ENCODE results near the gene TP53RK.

The TP53RK gene

DNA sequence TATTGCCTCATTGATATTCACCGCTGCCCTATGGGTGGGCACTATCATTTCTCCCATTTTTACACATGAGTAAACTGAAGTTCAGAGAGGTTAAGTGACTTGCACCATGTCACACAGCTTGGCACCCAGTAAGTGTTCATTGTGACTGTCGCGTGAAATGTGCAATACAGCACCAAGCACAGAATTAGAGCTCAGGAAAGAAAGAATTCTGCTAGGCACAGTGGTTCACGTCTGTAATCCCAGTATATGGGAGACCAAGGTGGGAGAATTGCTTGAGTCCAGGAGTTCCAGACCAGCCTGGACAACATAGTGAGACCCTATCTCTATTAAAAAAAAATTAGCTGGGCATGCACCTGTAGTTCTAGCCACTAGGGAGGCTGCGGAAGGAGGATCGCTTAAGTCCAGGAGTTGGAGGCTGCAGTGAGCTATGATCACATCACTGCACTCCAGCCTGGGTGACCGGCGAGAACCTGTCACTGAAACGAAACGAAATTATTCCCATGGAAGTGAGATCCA, 38.6 kb downstream of the TP53RK start:
- Histone ChIP-seq H3K4me1 (ENCODE audit: low read depth, poor library complexity, severe bottlenecking) (no peaks in the 10 kb centered on the region), H3K4me2 (no peak overlapping the region), H3K36me3 (ENCODE audit: insufficient read depth) (no peaks in the 10 kb centered on the region), H3K27me3 (ENCODE audit: insufficient read depth, low read depth) (no peaks in the 10 kb centered on the region), H3K4me3 (IDR thresholded peaks at IDR 0.05; ENCODE audit: insufficient read depth, low read depth, low read length) (no peak overlapping the region), H3K79me2 (ENCODE audit: insufficient read depth, low read depth) (no peaks in the 10 kb centered on the region), H3K9ac (no peak overlapping the region), H3K27ac (no peak overlapping the region), H4K20me1 (ENCODE audit: insufficient read depth) (no peaks in the 10 kb centered on the region), H2AFZ (ENCODE audit: low read depth) (no peak overlapping the region)
- TF ChIP-seq, protein P1, sequence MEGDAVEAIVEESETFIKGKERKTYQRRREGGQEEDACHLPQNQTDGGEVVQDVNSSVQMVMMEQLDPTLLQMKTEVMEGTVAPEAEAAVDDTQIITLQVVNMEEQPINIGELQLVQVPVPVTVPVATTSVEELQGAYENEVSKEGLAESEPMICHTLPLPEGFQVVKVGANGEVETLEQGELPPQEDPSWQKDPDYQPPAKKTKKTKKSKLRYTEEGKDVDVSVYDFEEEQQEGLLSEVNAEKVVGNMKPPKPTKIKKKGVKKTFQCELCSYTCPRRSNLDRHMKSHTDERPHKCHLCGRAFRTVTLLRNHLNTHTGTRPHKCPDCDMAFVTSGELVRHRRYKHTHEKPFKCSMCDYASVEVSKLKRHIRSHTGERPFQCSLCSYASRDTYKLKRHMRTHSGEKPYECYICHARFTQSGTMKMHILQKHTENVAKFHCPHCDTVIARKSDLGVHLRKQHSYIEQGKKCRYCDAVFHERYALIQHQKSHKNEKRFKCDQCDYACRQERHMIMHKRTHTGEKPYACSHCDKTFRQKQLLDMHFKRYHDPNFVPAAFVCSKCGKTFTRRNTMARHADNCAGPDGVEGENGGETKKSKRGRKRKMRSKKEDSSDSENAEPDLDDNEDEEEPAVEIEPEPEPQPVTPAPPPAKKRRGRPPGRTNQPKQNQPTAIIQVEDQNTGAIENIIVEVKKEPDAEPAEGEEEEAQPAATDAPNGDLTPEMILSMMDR (conservative IDR thresholded peaks at IDR 0.05; ENCODE audit: low read depth, low read length), result no peak

DNA sequence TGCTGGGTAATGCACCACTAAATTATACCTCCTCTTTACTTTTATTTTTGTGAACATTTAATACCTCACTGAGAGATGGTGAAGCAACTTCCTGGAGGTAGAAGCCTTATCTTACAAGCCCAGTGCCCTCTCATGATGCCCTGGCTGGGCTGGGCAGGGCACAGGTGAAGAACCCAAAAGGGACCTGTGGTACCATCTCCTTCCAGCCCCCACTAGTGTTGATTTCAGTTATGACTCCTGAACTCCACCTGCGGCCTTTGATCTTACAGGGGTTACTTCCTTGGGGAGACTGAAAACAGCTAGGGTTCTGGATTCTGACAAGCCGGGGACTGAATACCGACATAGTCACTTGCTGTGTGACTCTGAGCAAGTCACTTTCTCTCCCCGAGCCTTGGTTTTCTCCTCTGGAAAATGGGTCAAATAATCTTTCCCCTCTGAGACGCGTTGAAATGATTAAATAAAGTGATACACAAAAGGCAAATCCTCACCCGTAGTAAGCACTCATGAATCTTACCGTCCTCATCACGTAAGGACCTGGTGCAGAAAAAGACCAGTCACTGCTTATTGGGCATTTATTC, 39.2 kb downstream of the TP53RK start:
- H3K9ac ChIP-seq, result no peak overlapping the region
- no peak overlapping the region for H2AFZ ChIP-seq (ENCODE audit: low read depth)
- no peaks in the 10 kb centered on the region for H3K27me3 ChIP-seq (ENCODE audit: insufficient read depth, low read depth)
- no peak overlapping the region for H3K4me3 ChIP-seq (IDR thresholded peaks at IDR 0.05; ENCODE audit: insufficient read depth, low read depth, low read length)
- H3K79me2 ChIP-seq (ENCODE audit: insufficient read depth, low read depth), result no peaks in the 10 kb centered on the region
- no peak overlapping the region for H3K4me2 ChIP-seq
- H3K4me1 ChIP-seq (ENCODE audit: low read depth, poor library complexity, severe bottlenecking), result no peaks in the 10 kb centered on the region
- H4K20me1 ChIP-seq (ENCODE audit: insufficient read depth), result no peaks in the 10 kb centered on the region
- no peak overlapping the region for H3K27ac ChIP-seq
- TF ChIP-seq, protein P1 (conservative IDR thresholded peaks at IDR 0.05; ENCODE audit: low read depth, low read length), result no peak
- no peaks in the 10 kb centered on the region for H3K36me3 ChIP-seq (ENCODE audit: insufficient read depth)

DNA sequence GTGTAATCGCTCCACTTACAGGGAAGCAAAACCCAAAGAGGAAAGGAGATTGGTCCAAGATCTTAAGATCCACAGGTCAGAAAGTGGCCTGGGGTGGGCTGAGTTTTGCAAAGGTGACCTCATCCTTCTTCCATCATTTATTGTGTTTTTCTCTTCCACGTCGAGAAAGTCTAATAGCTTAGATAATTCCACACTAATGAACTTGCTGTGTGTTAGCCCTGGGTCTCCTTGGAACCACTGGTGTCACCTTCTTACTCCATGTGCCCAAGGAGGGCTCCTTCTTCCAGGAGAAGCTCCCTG, 39.6 kb downstream of the TP53RK start:
- no peaks in the 10 kb centered on the region for H3K4me1 ChIP-seq (ENCODE audit: low read depth, poor library complexity, severe bottlenecking)
- no peaks in the 10 kb centered on the region for H3K79me2 ChIP-seq (ENCODE audit: insufficient read depth, low read depth)
- TF ChIP-seq, protein P1 (conservative IDR thresholded peaks at IDR 0.05; ENCODE audit: low read depth, low read length), result no peak
- H3K4me3 ChIP-seq (IDR thresholded peaks at IDR 0.05; ENCODE audit: insufficient read depth, low read depth, low read length), result no peak overlapping the region
- H2AFZ ChIP-seq (ENCODE audit: low read depth), result no peak overlapping the region
- no peaks in the 10 kb centered on the region for H3K36me3 ChIP-seq (ENCODE audit: insufficient read depth)
- no peaks in the 10 kb centered on the region for H4K20me1 ChIP-seq (ENCODE audit: insufficient read depth)
- H3K9ac ChIP-seq, result no peak overlapping the region
- no peak overlapping the region for H3K27ac ChIP-seq
- no peaks in the 10 kb centered on the region for H3K27me3 ChIP-seq (ENCODE audit: insufficient read depth, low read depth)
- H3K4me2 ChIP-seq, result no peak overlapping the region

DNA sequence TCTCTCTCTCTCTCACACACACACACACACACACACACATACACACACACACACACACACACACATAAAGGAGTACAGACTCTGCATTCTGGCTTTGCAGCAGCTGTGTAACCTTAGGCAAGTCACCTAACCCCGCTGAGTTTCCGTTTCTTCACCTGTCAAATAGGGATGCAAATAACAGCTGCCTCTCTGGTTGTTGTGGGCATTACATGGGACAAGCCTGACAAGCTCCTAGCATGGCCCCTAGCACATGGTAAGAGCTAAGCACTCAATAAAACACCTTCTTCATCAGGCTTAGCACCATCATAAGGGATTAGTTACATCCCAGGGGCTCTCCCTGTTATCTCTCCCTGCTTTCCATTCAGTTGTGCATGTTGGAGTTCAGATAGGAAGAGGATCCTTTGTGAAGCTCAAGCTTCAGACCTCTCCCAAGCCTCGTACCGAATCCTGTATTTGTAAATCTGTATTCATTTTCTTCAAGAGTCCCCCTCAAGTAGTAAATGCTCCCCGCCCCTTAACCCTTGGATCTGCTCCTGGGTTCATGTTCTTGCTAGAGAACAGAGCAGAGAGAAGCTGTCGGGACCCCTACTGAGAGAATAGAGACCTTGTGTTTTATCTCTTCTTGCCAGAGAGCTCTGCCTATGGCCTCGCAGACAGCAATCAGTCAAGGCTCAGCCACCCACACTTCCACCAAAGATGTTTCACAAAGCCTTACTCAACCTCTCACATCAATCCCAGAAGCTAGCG, 40.2 kb downstream of the TP53RK start:
- H3K27me3 ChIP-seq (ENCODE audit: insufficient read depth, low read depth), result no peaks in the 10 kb centered on the region
- no peaks in the 10 kb centered on the region for H3K79me2 ChIP-seq (ENCODE audit: insufficient read depth, low read depth)
- no peak overlapping the region for H3K4me2 ChIP-seq
- TF ChIP-seq, protein P1 (conservative IDR thresholded peaks at IDR 0.05; ENCODE audit: low read depth, low read length), result no peak
- no peaks in the 10 kb centered on the region for H3K4me1 ChIP-seq (ENCODE audit: low read depth, poor library complexity, severe bottlenecking)
- no peak overlapping the region for H2AFZ ChIP-seq (ENCODE audit: low read depth)
- no peaks in the 10 kb centered on the region for H3K36me3 ChIP-seq (ENCODE audit: insufficient read depth)
- H4K20me1 ChIP-seq (ENCODE audit: insufficient read depth), result no peaks in the 10 kb centered on the region
- H3K9ac ChIP-seq, result no peak overlapping the region
- H3K27ac ChIP-seq, result no peak overlapping the region
- no peak overlapping the region for H3K4me3 ChIP-seq (IDR thresholded peaks at IDR 0.05; ENCODE audit: insufficient read depth, low read depth, low read length)

All from KMS-11 (cell line).